ENCODE data around the gene CTDNEP1.

Gene CTDNEP1

GRCh38 chr17:7258731-7259554 is 7.4 kb upstream of the CTDNEP1 start:
- no peak for TF ChIP-seq CTCF (IDR thresholded peaks at IDR 0.05; ENCODE audit: borderline replicate concordance, control extremely low read depth, extremely low read depth, insufficient read depth, missing control alignments)
- no peak for DNase-seq (ENCODE audit: low spot score)

GRCh38 chr17:7256766-7257456 is 5.4 kb upstream of the CTDNEP1 start:
- in situ Hi-C loops (cut with MboI; ENCODE audit: low sequenced_read_pairs, unreplicated experiment): no loop called here
- no peak for TF ChIP-seq CTCF (IDR thresholded peaks at IDR 0.05; ENCODE audit: borderline replicate concordance, control extremely low read depth, extremely low read depth, insufficient read depth, missing control alignments)

More at GRCh38 chr17:7258731-7259554, 7.4 kb upstream of the CTDNEP1 start:
- in situ Hi-C loops (cut with MboI; ENCODE audit: low sequenced_read_pairs, unreplicated experiment): no loop called here

GRCh38 chr17:7254511-7254910 is 3.0 kb upstream of the CTDNEP1 start:
- no peak for TF ChIP-seq CTCF (IDR thresholded peaks at IDR 0.05; ENCODE audit: borderline replicate concordance, control extremely low read depth, extremely low read depth, insufficient read depth, missing control alignments)
- DNase-seq (ENCODE audit: low spot score): no peak
- in situ Hi-C loops (cut with MboI; ENCODE audit: low sequenced_read_pairs, unreplicated experiment): no loop called here

More at GRCh38 chr17:7256766-7257456, 5.4 kb upstream of the CTDNEP1 start:
- DNase-seq (ENCODE audit: low spot score): no peak

GRCh38 chr17:7253082-7253481 is 1.5 kb upstream of the CTDNEP1 start:
- TF ChIP-seq CTCF (IDR thresholded peaks at IDR 0.05; ENCODE audit: borderline replicate concordance, control extremely low read depth, extremely low read depth, insufficient read depth, missing control alignments): no peak
- no peak for DNase-seq (ENCODE audit: low spot score)
- in situ Hi-C loops (cut with MboI; ENCODE audit: low sequenced_read_pairs, unreplicated experiment): no loop called here

GRCh38 chr17:7252176-7253043 is 876 bp upstream of the CTDNEP1 start, which contains the start of gene ELP5:
Gene ELP5, plus strand, starts transcription at chr17:7252215. Its CDS starts 336 bp downstream, at chr17:7252551.
- in situ Hi-C loops (cut with MboI; ENCODE audit: low sequenced_read_pairs, unreplicated experiment): no loop called here
- DNase-seq (ENCODE audit: low spot score): peak; percentile 97
- TF ChIP-seq CTCF (IDR thresholded peaks at IDR 0.05; ENCODE audit: borderline replicate concordance, control extremely low read depth, extremely low read depth, insufficient read depth, missing control alignments): peak; percentile 54
